Activated B cell treated with CpG ODN at 0.5 μM for 24 hours (primary cell): ENCODE results near the gene CALN1. TPM values are rescaled to one million over a fixed set of nuclear protein-coding genes. Genes with fewer than 3 reads are reported as not detected.

Experiments
- ATAC-seq: fragments of 200-7000 bp; cut with Tn5 transposase; one replicate; pipeline ENCODE4 v1.10.0; 2021; ENCODE audit warnings: low read depth, mild to moderate bottlenecking, moderate library complexity
- CTCF ChIA-PET: fragments of 350-600 bp; sonication (Branson Sonifier 250); formaldehyde crosslinking; loops from one replicate; lab custom pipeline; 2021; ENCODE audit warnings: antibody characterized with exemption; lab: Charles Lee
- POLR2A ChIA-PET: fragments of 350-600 bp; sonication (Branson Sonifier 250); formaldehyde crosslinking; loops from one replicate; lab custom pipeline; 2021; ENCODE audit warnings: antibody characterized with exemption; lab: Charles Lee
- DNase-seq: peaks from one replicate; pipeline ENCODE4 v3.0.0; 2022
- H3K27ac Mint-ChIP-seq: one replicate; pipeline ENCODE4 v1.8.0; 2020; ENCODE audit warnings: mixed read lengths
- H3K27me3 Mint-ChIP-seq: one replicate; pipeline ENCODE4 v1.8.0; 2021; ENCODE audit warnings: mixed read lengths
- H3K36me3 Mint-ChIP-seq: one replicate; pipeline ENCODE4 v1.8.0; 2021; ENCODE audit warnings: low read depth, mixed read lengths
- H3K4me1 Mint-ChIP-seq: one replicate; pipeline ENCODE4 v1.8.0; 2021; ENCODE audit warnings: mixed read lengths
- H3K4me3 Mint-ChIP-seq: one replicate; pipeline ENCODE4 v1.8.0; 2020; ENCODE audit warnings: mild to moderate bottlenecking, mixed read lengths
- H3K9me3 Mint-ChIP-seq: one replicate; pipeline ENCODE4 v1.8.0; 2020; ENCODE audit warnings: mixed read lengths
- CTCF ChIP-seq: fragments of 200-600 bp; IDR thresholded peaks from one replicate; pipeline ENCODE4 v1.8.0; 2022; ENCODE audit warnings: antibody characterized with exemption, mild to moderate bottlenecking
- intact Hi-C: fragments of 100-400 bp; cut with micrococcal nuclease; formaldehyde crosslinking; loops from one replicate; pipeline ENCODE4 v1.15.1; 2024
- total RNA-seq: library from RNA; stranded (reverse); gene quantifications from 2 replicates; pipeline ENCODE4 v1.2.3, GENCODE V29; 2022

The CALN1 gene
- total RNA-seq, 1 donor from 2014 or later, result not detected

- no peak overlapping the region for H3K27ac Mint-ChIP-seq
These were observed 324.2 kb downstream of the CALN1 start for GRCh38 chr7:72087926-72088325.

GRCh38 chr7:72080865-72081510 lies 331.1 kb downstream of the CALN1 start:
- intact Hi-C loops, result no loop called here
- ChIA-PET POLR2A (no interaction called here), CTCF (no interaction called here)
- Mint-ChIP-seq H3K9me3 (no peaks in the 10 kb centered on the region), H3K36me3 (no peaks in the 10 kb centered on the region), H3K4me3 (no peak overlapping the region), H3K4me1 (no peaks in the 10 kb centered on the region), H3K27me3 (no peaks in the 10 kb centered on the region), H3K27ac (no peak overlapping the region)
- no peak for ATAC-seq
- no peak for DNase-seq
- TF ChIP-seq CTCF, result no peak

More at GRCh38 chr7:72087926-72088325, 324.2 kb downstream of the CALN1 start:
- POLR2A ChIA-PET, result no interaction called here
- Mint-ChIP-seq H3K9me3 (no peaks in the 10 kb centered on the region), H3K27me3 (no peaks in the 10 kb centered on the region), H3K4me3 (no peak overlapping the region), H3K36me3 (no peaks in the 10 kb centered on the region), H3K4me1 (no peaks in the 10 kb centered on the region)
- intact Hi-C loops, result no loop called here
- TF ChIP-seq CTCF, result no peak
- ATAC-seq (no peak), DNase-seq (no peak)
- CTCF ChIA-PET, result no interaction called here

- ATAC-seq, result no peak
- ChIA-PET CTCF (no interaction called here), POLR2A (no interaction called here)
- no peak overlapping the region for H3K27ac Mint-ChIP-seq
- no peaks in the 10 kb centered on the region for H3K27me3 Mint-ChIP-seq
- intact Hi-C loops, result no loop called here
- TF ChIP-seq CTCF, result no peak
- no peak overlapping the region for H3K4me3 Mint-ChIP-seq
- no peaks in the 10 kb centered on the region for H3K36me3 Mint-ChIP-seq
- H3K9me3 Mint-ChIP-seq, result no peaks in the 10 kb centered on the region
- H3K4me1 Mint-ChIP-seq, result no peaks in the 10 kb centered on the region
- DNase-seq, result no peak
These were observed 331.8 kb downstream of the CALN1 start for GRCh38 chr7:72080341-72080766.

- Mint-ChIP-seq H3K27me3 (no peaks in the 10 kb centered on the region), H3K36me3 (no peaks in the 10 kb centered on the region), H3K9me3 (no peaks in the 10 kb centered on the region), H3K27ac (no peak overlapping the region), H3K4me3 (no peak overlapping the region), H3K4me1 (no peaks in the 10 kb centered on the region)
- TF ChIP-seq CTCF, result no peak
- intact Hi-C loops, result no loop called here
- ChIA-PET POLR2A (no interaction called here), CTCF (no interaction called here)
- DNase-seq (no peak), ATAC-seq (no peak)
These were observed 333.3 kb downstream of the CALN1 start for GRCh38 chr7:72078856-72079255.

GRCh38 chr7:72078301-72078700 lies 333.8 kb downstream of the CALN1 start:
- Mint-ChIP-seq H3K9me3 (peaks cover 2% of the 10 kb centered on the region), H3K27me3 (no peaks in the 10 kb centered on the region), H3K4me3 (no peak overlapping the region), H3K27ac (no peak overlapping the region), H3K4me1 (no peaks in the 10 kb centered on the region), H3K36me3 (no peaks in the 10 kb centered on the region)
- ATAC-seq, result no peak
- no peak for DNase-seq
- CTCF ChIA-PET, result no interaction called here
- intact Hi-C loops, result no loop called here
- POLR2A ChIA-PET, result no interaction called here
- no peak for TF ChIP-seq CTCF
